ENCODE data around the gene RAE1. TPM values are rescaled to one million over a fixed set of nuclear protein-coding genes. Genes with fewer than 3 reads are reported as not detected.
"Not testable (repeated sequence)": the region's sequence is repeated elsewhere in the genome, so short reads cannot be mapped to it uniquely, and the experiment has no call there.

Gene RAE1
- total RNA-seq, 1 donor, result 24.6 TPM

- H3K79me2 ChIP-seq (ENCODE audit: insufficient read depth, low read length), result no peaks in the 10 kb centered on the region
- no peak overlapping the region for H2AFZ ChIP-seq (ENCODE audit: low read length)
- no peak for DNase-seq (ENCODE audit: insufficient read length, low spot score, missing footprints)
- no peak overlapping the region for H3K4me3 ChIP-seq (ENCODE audit: insufficient read depth, low read length)
- H3K27ac ChIP-seq (ENCODE audit: low read depth, low read length), result no peak overlapping the region
- H3K9me3 ChIP-seq (ENCODE audit: low read depth, low read length), result no peaks in the 10 kb centered on the region
- TF ChIP-seq, protein P1, sequence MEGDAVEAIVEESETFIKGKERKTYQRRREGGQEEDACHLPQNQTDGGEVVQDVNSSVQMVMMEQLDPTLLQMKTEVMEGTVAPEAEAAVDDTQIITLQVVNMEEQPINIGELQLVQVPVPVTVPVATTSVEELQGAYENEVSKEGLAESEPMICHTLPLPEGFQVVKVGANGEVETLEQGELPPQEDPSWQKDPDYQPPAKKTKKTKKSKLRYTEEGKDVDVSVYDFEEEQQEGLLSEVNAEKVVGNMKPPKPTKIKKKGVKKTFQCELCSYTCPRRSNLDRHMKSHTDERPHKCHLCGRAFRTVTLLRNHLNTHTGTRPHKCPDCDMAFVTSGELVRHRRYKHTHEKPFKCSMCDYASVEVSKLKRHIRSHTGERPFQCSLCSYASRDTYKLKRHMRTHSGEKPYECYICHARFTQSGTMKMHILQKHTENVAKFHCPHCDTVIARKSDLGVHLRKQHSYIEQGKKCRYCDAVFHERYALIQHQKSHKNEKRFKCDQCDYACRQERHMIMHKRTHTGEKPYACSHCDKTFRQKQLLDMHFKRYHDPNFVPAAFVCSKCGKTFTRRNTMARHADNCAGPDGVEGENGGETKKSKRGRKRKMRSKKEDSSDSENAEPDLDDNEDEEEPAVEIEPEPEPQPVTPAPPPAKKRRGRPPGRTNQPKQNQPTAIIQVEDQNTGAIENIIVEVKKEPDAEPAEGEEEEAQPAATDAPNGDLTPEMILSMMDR (IDR thresholded peaks at IDR 0.05; ENCODE audit: extremely low read depth, low read depth, low read length), result no peak
- H3K27me3 ChIP-seq (ENCODE audit: insufficient read depth, low read length), result peaks cover 4% of the 10 kb centered on the region
- H4K20me1 ChIP-seq (ENCODE audit: insufficient read depth, low read length), result no peaks in the 10 kb centered on the region
- H3K4me1 ChIP-seq (ENCODE audit: insufficient read depth, low read length), result no peaks in the 10 kb centered on the region
- no peaks in the 10 kb centered on the region for H3K36me3 ChIP-seq (ENCODE audit: insufficient read depth, low read length)
- no peak overlapping the region for H3K4me2 ChIP-seq (ENCODE audit: insufficient read depth, low read length)
Measured at GRCh38 chr20:57417830-57418780, 67.0 kb downstream of the RAE1 start.

DNA sequence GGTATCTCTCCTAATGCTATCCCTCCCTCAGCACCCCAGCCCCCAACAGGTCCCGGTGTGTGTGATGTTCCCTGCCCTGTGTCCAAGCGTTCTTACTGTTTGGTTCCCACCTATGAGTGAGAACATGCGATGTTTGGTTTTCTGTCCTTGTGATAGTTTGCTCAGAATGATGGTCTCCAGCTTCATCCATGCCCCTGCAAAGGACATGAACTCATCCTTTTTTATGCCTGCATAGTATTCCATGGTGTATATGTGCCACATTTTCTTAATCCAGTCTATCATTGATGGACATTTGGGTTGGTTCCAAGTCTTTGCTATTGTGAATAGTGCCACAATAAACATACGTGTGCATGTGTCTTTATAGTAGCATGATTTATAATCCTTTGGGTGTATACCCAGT lies 68.4 kb downstream of the RAE1 start:
- not testable (repeated sequence) for H3K4me2 ChIP-seq (ENCODE audit: insufficient read depth, low read length); H3K4me3 ChIP-seq (ENCODE audit: insufficient read depth, low read length); H3K27ac ChIP-seq (ENCODE audit: low read depth, low read length); DNase-seq (ENCODE audit: insufficient read length, low spot score, missing footprints); H3K36me3 ChIP-seq (ENCODE audit: insufficient read depth, low read length); H3K79me2 ChIP-seq (ENCODE audit: insufficient read depth, low read length); H3K9me3 ChIP-seq (ENCODE audit: low read depth, low read length); H2AFZ ChIP-seq (ENCODE audit: low read length); H3K4me1 ChIP-seq (ENCODE audit: insufficient read depth, low read length); H3K27me3 ChIP-seq (ENCODE audit: insufficient read depth, low read length); H4K20me1 ChIP-seq (ENCODE audit: insufficient read depth, low read length)

DNA sequence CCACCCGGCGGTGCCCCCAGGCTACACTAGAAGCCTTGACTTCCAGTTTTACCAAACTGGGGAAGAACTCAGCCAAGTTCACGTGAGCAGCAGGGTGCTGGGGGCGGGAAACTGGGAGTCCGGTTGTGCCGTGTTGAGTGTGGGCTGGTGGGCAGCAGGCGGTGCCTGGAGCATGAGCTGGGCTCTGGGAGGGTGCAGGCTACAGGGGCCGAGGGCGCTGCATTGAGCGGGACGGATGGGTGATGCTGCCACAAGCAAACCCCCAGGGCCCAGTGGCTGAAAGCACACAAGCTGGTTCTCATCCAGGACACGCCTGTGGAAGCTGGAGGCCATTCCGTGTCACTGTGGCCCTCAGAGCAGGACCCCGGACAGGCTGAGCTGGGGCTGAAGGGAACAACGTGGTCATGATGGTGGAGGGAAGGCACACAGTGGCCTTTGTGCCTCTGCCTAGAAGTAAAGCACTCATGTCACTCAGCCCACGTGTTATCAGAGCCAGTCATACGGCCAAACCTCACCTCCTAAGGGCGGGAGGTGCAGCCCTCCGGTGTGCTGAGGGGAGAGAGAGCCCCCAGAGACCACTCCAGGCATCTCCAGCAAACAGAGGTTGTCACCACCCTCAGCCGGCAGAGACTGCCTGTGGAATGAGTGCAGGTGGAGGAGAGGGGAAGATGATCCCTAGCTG lies 69.7 kb downstream of the RAE1 start:
- Histone ChIP-seq H3K79me2 (ENCODE audit: insufficient read depth, low read length) (no peaks in the 10 kb centered on the region), H3K36me3 (ENCODE audit: insufficient read depth, low read length) (no peaks in the 10 kb centered on the region), H3K4me3 (ENCODE audit: insufficient read depth, low read length) (no peak overlapping the region), H3K4me1 (ENCODE audit: insufficient read depth, low read length) (no peaks in the 10 kb centered on the region), H3K4me2 (ENCODE audit: insufficient read depth, low read length) (no peak overlapping the region), H3K9me3 (ENCODE audit: low read depth, low read length) (no peaks in the 10 kb centered on the region), H3K27me3 (ENCODE audit: insufficient read depth, low read length) (peaks cover 6% of the 10 kb centered on the region), H4K20me1 (ENCODE audit: insufficient read depth, low read length) (no peaks in the 10 kb centered on the region), H3K27ac (ENCODE audit: low read depth, low read length) (no peak overlapping the region), H2AFZ (ENCODE audit: low read length) (no peak overlapping the region)
- TF ChIP-seq, protein P1 (IDR thresholded peaks at IDR 0.05; ENCODE audit: extremely low read depth, low read depth, low read length), result no peak
- DNase-seq (ENCODE audit: insufficient read length, low spot score, missing footprints), result no peak

DNA sequence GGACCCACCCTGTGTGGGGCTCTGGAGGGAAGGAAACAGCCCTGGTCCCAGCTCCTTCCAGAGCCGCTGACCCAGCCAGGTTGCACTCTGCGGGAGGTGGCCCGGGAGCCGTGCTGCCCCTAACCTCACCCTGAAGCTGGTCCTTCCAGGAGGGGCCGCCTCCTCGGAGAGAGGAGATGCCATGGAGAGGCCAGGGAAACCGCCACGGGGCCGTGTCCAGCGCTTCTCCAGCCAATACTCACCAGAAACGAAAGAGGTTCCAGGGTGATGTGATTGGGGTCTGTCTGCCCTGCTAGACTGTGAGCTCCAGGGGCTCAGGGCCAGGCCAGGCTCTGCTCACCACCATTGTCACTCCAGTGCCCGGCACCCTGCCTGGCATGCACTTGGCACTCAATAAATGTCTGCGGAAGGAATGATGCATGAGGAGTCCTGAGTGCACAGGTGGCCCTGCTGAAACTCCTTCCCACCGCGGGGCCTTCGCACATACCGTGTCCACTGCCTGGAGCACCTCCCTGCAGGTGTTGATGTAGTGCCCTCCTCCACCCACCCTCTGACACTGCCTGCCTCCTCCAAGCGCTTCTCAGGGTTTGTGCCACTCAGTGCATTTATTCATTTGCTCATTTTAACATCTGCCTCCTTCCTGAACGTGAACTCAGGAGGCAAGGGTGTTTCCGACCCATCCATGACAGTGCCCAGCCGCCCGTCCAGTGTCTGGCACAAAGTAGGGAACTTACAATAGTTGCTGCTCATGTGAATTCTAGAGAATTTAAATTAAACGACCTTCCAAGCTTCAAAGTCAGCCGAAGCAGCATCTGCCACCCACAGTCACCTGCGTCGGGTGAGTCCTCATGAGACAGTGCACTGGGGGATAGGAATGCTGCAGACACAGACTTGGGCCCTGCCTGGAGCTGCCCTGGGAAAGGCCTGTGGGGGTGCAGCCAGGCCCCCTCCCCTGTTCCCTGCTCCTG lies 70.5 kb downstream of the RAE1 start:
- H4K20me1 ChIP-seq (ENCODE audit: insufficient read depth, low read length), result no peaks in the 10 kb centered on the region
- TF ChIP-seq, protein P1 (IDR thresholded peaks at IDR 0.05; ENCODE audit: extremely low read depth, low read depth, low read length), result no peak

More for the DNA sequence above, 70.5 kb downstream of the RAE1 start:
- Histone ChIP-seq H3K36me3 (ENCODE audit: insufficient read depth, low read length) (no peaks in the 10 kb centered on the region), H3K27ac (ENCODE audit: low read depth, low read length) (no peak overlapping the region), H3K4me1 (ENCODE audit: insufficient read depth, low read length) (no peaks in the 10 kb centered on the region), H3K4me2 (ENCODE audit: insufficient read depth, low read length) (no peak overlapping the region), H3K4me3 (ENCODE audit: insufficient read depth, low read length) (no peak overlapping the region), H3K79me2 (ENCODE audit: insufficient read depth, low read length) (no peaks in the 10 kb centered on the region), H3K9me3 (ENCODE audit: low read depth, low read length) (no peaks in the 10 kb centered on the region), H2AFZ (ENCODE audit: low read length) (no peak overlapping the region), H3K27me3 (ENCODE audit: insufficient read depth, low read length) (peaks cover 6% of the 10 kb centered on the region)
- DNase-seq (ENCODE audit: insufficient read length, low spot score, missing footprints), result no peak

Data from osteoblast (primary cell).